GM13976 (cell line): ENCODE results near the gene PTPRA.
"Not testable (repeated sequence)": the region's sequence is repeated elsewhere in the genome, so short reads cannot be mapped to it uniquely, and the experiment has no call there.

Experiments
- DNase-seq: peaks from one replicate; pipeline ENCODE4 v3.0.0; 2012; ENCODE audit warnings: low spot score
- in situ Hi-C: fragments of 300-500 bp; cut with MboI; formaldehyde crosslinking; loops from one replicate; pipeline ENCODE4 v1.12.0; 2022; ENCODE audit warnings: low sequenced_read_pairs, mixed read lengths, inconsistent platforms; ENCODE audit not compliant: unreplicated experiment
- TF ChIP-seq, protein P1 (sequence below): IDR thresholded peaks from 2 replicates; pipeline ENCODE4 v1.5.1; 2012; ENCODE audit warnings: borderline replicate concordance, mild to moderate bottlenecking; ENCODE audit not compliant: insufficient read depth; ENCODE audit errors: extremely low read depth, missing control alignments, control extremely low read depth

Gene PTPRA

GRCh38 chr20:3021777-3022176 is 148.5 kb downstream of the PTPRA start:
- DNase-seq: no peak
- TF ChIP-seq, protein P1, sequence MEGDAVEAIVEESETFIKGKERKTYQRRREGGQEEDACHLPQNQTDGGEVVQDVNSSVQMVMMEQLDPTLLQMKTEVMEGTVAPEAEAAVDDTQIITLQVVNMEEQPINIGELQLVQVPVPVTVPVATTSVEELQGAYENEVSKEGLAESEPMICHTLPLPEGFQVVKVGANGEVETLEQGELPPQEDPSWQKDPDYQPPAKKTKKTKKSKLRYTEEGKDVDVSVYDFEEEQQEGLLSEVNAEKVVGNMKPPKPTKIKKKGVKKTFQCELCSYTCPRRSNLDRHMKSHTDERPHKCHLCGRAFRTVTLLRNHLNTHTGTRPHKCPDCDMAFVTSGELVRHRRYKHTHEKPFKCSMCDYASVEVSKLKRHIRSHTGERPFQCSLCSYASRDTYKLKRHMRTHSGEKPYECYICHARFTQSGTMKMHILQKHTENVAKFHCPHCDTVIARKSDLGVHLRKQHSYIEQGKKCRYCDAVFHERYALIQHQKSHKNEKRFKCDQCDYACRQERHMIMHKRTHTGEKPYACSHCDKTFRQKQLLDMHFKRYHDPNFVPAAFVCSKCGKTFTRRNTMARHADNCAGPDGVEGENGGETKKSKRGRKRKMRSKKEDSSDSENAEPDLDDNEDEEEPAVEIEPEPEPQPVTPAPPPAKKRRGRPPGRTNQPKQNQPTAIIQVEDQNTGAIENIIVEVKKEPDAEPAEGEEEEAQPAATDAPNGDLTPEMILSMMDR: no peak
- in situ Hi-C loops: no loop called here

GRCh38 chr20:3022559-3023490 is 149.5 kb downstream of the PTPRA start:
- not testable (repeated sequence) for DNase-seq

DNA sequence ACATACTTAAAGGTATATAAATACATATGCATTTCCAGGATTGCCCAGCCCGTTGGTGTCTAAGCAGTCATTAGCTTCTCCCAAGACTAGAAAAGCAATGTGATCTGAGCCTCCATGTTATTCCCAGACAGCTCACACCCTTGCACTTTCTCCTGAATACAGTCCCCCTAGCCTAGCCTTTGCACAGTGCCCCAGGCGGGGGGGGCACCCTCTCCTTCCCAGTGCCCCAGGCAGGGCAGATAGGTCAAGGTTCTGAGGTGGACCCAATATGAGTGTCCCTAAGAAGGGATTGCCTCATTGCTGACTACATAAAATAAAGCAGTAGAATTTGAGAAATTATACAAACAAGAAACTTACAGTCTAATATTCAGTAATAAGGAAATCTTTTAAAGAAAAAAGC is 154.7 kb downstream of the PTPRA start:
- in situ Hi-C loops: no loop called here
- DNase-seq: no peak
- TF ChIP-seq, protein P1: no peak

More at GRCh38 chr20:3022559-3023490, 149.5 kb downstream of the PTPRA start:
- in situ Hi-C loops: not testable (repeated sequence)

DNA sequence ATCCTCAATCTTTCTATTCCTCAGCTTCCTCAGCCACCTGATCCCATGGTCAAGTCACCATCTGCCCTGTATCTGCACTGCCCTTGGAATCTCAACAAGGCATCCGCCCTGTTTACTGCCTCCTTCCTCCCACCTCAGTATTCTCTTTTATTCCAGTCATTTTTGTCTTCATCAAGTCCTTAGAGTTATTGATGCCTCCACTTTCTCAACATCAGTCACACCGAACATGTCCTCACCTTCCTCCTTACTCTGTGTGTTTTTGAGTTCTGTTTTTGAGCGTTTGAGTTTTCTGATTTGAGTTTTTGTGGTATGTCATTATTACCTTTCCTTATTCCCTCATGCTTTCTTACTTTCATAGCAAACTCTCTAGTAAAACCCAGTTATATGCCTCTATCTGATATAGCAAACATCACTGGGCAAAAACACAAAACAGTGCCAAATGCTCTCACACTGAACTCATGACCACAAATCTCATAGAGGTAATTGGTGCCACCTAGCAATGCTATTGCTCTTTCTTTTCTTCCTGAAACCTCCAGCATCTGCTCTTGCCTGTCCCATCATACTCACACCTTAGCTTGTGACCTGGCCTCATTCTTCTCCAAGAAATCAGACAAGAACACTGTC is 158.4 kb downstream of the PTPRA start:
- DNase-seq: no peak
- in situ Hi-C loops: no loop called here
- TF ChIP-seq, protein P1: no peak

GRCh38 chr20:3032624-3033023 is 159.3 kb downstream of the PTPRA start:
- TF ChIP-seq, protein P1: no peak
- DNase-seq: no peak
- in situ Hi-C loops: no loop called here

DNA sequence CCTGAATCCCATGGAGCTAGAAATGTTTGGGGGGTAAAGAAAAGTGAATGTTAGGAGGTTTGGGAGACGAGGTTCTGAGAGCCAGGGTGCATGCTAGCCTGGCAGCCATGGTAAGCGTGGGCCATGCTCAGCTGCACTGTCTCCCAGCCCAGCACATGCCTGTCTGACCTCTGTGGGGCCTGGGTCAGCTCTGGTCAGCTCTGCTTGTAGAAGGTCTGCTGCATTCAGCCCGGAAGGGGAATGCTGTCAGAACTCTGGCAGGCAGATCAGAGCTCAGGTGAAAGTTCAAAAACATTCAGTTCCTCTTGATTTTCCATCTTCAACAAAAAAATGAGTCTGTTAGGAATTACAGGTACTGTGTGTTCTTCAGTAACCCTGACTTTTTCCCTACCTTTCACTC is 164.4 kb downstream of the PTPRA start:
- DNase-seq: no peak
- TF ChIP-seq, protein P1: no peak
- in situ Hi-C loops: no loop called here

DNA sequence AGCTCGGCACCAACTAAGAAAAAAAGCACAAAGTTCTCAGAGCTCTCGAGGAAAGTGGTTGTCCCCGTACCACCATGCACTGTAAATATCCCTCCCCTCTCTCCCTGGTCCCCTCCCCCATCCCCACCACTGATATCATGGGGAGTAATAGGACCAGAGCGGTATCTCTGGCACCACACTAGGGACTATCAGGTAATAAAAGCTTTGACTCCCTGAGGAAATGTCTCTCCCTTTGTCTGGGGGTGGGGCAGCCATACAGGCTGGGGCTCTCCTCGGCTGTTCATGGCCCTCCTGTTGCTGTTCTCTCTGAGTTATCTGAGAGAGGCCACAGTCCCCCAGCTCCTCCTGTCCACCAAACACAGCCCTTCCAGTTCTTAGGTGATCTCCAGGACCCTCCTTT is 165.2 kb downstream of the PTPRA start:
- in situ Hi-C loops: no loop called here
- TF ChIP-seq, protein P1: no peak
- no peak for DNase-seq
